HepG2 (cell line): ENCODE data around the gene TNFAIP2. TPM values are rescaled to one million over a fixed set of nuclear protein-coding genes. Genes with fewer than 3 reads are reported as not detected.

Experiments used
- AGO1 ChIP-seq: fragments of 200-400 bp; formaldehyde crosslinking; IDR thresholded peaks from 2 replicates; pipeline ENCODE4 v1.6.1; 2017; ENCODE audit warnings: mild to moderate bottlenecking, low read depth, low read length, moderate library complexity; ENCODE audit not compliant: poor library complexity, severe bottlenecking
- ARNT2 ChIP-seq: sonication (generic); formaldehyde crosslinking; IDR thresholded peaks from 2 replicates; pipeline ENCODE4 v1.8.0; 2022; ENCODE audit warnings: mild to moderate bottlenecking, low read depth, missing genetic modification reagents, moderate library complexity
- ATF7-NPFF ChIP-seq: sonication (generic); formaldehyde crosslinking; IDR thresholded peaks from 2 replicates; pipeline ENCODE4 v1.8.1; 2023; ENCODE audit warnings: mild to moderate bottlenecking, low read depth, missing genetic modification reagents, moderate library complexity
- KLF11 ChIP-seq: IDR thresholded peaks from 2 replicates; pipeline ENCODE4 v1.6.1; 2016; ENCODE audit warnings: missing compliant biosample characterization
- MATR3 ChIP-seq: sonication (generic); formaldehyde crosslinking; IDR thresholded peaks from 2 replicates; pipeline ENCODE4 v1.4.0; 2020; ENCODE audit warnings: missing genetic modification reagents
- MBD4 ChIP-seq: IDR thresholded peaks from 2 replicates; pipeline ENCODE4 v1.6.1; 2012; ENCODE audit warnings: low read length, inconsistent platforms, borderline replicate concordance
- MED13 ChIP-seq: sonication (generic); formaldehyde crosslinking; IDR thresholded peaks from 2 replicates; pipeline ENCODE4 v1.5.0; 2020; ENCODE audit warnings: missing genetic modification reagents
- NONO ChIP-seq, 2 experiments: fragments of 450-650 bp in 1 of 2; sonication (generic) in 1 of 2; formaldehyde crosslinking in 1 of 2; IDR thresholded peaks in 1 of 2; conservative IDR thresholded peaks in 1 of 2; 2 replicates each; pipeline versions ENCODE4 v1.6.1 to v1.8.0; 2017 to 2022; ENCODE audit warnings: mild to moderate bottlenecking in 1 of 2, missing genetic modification reagents in 1 of 2, moderate library complexity in 1 of 2
- NR2F6 ChIP-seq, 2 experiments: IDR thresholded peaks; 2 replicates each; pipeline ENCODE4 v1.6.1; 2016; ENCODE audit warnings: antibody characterized with exemption in 1 of 2, mild to moderate bottlenecking in 1 of 2
- POLR2A ChIP-seq, 2 experiments: IDR thresholded peaks; 2 replicates each; pipeline ENCODE4 v1.6.1; 2011; ENCODE audit warnings: low read depth in 2 of 2, low read length in 2 of 2, mild to moderate bottlenecking in 1 of 2, moderate library complexity in 1 of 2; ENCODE audit not compliant: insufficient read depth in 1 of 2
- RFX1 ChIP-seq: fragments of 450-650 bp; IDR thresholded peaks from 2 replicates; pipeline ENCODE4 v1.6.1; 2017
- ZKSCAN8 ChIP-seq: IDR thresholded peaks from 2 replicates; pipeline ENCODE4 v1.6.1; 2016; ENCODE audit warnings: borderline replicate concordance, missing genetic modification reagents, missing compliant biosample characterization
- ZNF10 ChIP-seq: sonication (generic); formaldehyde crosslinking; IDR thresholded peaks from 2 replicates; pipeline ENCODE4 v1.4.0; 2020; ENCODE audit warnings: mild to moderate bottlenecking, low read depth, missing genetic modification reagents, borderline replicate concordance
- ZNF136 ChIP-seq: sonication (generic); formaldehyde crosslinking; IDR thresholded peaks from 2 replicates; pipeline ENCODE4 v1.8.1; 2022; ENCODE audit warnings: low read depth, mild to moderate bottlenecking, moderate library complexity, missing genetic modification reagents
- ZNF546 ChIP-seq: sonication (generic); formaldehyde crosslinking; conservative IDR thresholded peaks from 2 replicates; pipeline ENCODE4 v1.8.1; 2023; ENCODE audit warnings: mild to moderate bottlenecking, missing genetic modification reagents
- ZNF556 ChIP-seq: sonication (generic); formaldehyde crosslinking; IDR thresholded peaks from 2 replicates; pipeline ENCODE4 v1.4.0; 2020; ENCODE audit warnings: mild to moderate bottlenecking, missing genetic modification reagents, borderline replicate concordance
- ZNF749 ChIP-seq: sonication (generic); formaldehyde crosslinking; IDR thresholded peaks from 2 replicates; pipeline ENCODE4 v1.8.0; 2022; ENCODE audit warnings: mild to moderate bottlenecking, missing genetic modification reagents, moderate library complexity, borderline replicate concordance
- ZNF768 ChIP-seq: sonication (generic); formaldehyde crosslinking; IDR thresholded peaks from 2 replicates; pipeline ENCODE4 v1.4.0; 2020; ENCODE audit warnings: missing genetic modification reagents
- polyA plus RNA-seq, 8 experiments: library from polyadenylated mRNA; depleted of rRNA in 3 of 8; stranded (reverse) in 7 of 8; unstranded in 1 of 8; fragments of >200 nt; fragmentation: Illumina TruSeq in 4 of 8; extraction: Trizol in 4 of 8; gene quantifications; 2 replicates each; pipeline versions ENCODE4 v1.2.1 to v1.2.3, GENCODE V29; 2011 to 2016; ENCODE audit warnings: low read depth in 4 of 8, missing spikeins in 1 of 8, mixed read lengths in 1 of 8; ENCODE audit not compliant: insufficient read depth in 1 of 8
- total RNA-seq, 5 experiments: library from RNA; depleted of rRNA; stranded (reverse); fragments of >200 nt; fragmentation: Illumina TruSeq; extraction: Trizol; gene quantifications; 2 replicates each; pipeline ENCODE4 v1.2.3, GENCODE V29; 2016; ENCODE audit warnings: low read depth in 1 of 5
- TF ChIP-seq, protein P1 (sequence below): sonication (generic); formaldehyde crosslinking; IDR thresholded peaks from 2 replicates; pipeline ENCODE4 v1.8.0; 2022; ENCODE audit warnings: low read depth, missing genetic modification reagents
- TF ChIP-seq, protein P2 (sequence below): sonication (generic); formaldehyde crosslinking; IDR thresholded peaks from 2 replicates; pipeline ENCODE4 v1.9.0; 2021; ENCODE audit warnings: missing genetic modification reagents, mild to moderate bottlenecking, borderline replicate concordance
- TF ChIP-seq, protein P3 (sequence below): sonication (generic); formaldehyde crosslinking; conservative IDR thresholded peaks from 2 replicates; pipeline ENCODE4 v1.4.0; 2020; ENCODE audit warnings: mild to moderate bottlenecking, missing genetic modification reagents, moderate library complexity
- TF ChIP-seq, protein P4 (sequence below): sonication (generic); formaldehyde crosslinking; IDR thresholded peaks from 2 replicates; pipeline ENCODE4 v1.8.1; 2023; ENCODE audit warnings: mild to moderate bottlenecking, inconsistent platforms, moderate library complexity, missing genetic modification reagents, borderline replicate concordance

TNFAIP2 gene
- total and polyA plus RNA-seq, 2 of the 13 experiments (the other 11 are each of a cell fraction or from before 2014, with no cell fraction given): 0.46 to 1.5 TPM

DNA sequence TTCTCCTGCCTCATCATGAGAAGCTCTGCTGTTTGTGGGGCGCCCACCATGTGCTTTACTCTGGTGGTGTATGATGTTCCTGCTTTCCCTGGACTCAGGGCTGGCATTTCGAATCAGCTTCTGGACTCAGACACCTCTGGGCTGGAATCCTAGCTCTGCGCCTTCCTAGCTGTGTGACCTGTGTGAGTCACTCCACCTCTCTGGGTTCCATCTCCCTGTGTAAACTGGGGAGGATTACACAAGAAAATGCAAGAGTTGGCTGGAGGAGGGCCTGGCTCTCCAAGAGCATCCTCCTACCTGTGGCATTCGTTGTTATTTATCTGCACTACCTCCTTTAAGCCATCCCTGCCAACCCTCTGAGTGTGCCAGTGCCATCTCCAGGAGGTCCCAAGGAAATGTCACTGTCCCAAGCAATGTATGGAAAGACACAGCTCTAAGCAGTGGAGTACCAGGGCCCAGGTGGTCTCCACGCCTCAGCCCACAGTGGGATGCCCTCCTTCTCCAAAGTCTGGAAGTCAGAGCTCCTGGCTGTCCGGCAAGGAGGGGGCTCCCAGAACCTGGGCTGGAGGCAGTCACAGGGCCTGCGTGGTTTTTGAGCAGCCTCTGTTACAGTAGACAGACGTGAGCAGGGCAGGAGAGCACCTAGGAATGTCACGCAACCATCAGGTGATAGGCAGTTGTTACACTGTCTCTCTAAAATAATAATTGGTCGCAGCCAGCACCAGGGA, 7.3 kb upstream of the TNFAIP2 start (continued):
- no peak for TF ChIP-seq NONO (IDR thresholded peaks at IDR 0.05)
- TF ChIP-seq NONO (CRISPR knock-in tag; conservative IDR thresholded peaks at IDR 0.05): peak; percentile 39; the same call in 1 of the 2 replicates
- no peak for TF ChIP-seq ZKSCAN8
- TF ChIP-seq RFX1: no peak
- no peak for TF ChIP-seq ZNF546
- 0 out of 2 replicates have a peak, but pooled peaks have one; percentile 38 for TF ChIP-seq ARNT2 (CRISPR knock-in tag)
- no peak for TF ChIP-seq NR2F6 (IDR thresholded peaks at IDR 0.05)
- TF ChIP-seq NR2F6 (CRISPR knock-in tag; IDR thresholded peaks at IDR 0.05): no peak
- TF ChIP-seq ZNF10 (CRISPR knock-in tag): no peak
- TF ChIP-seq MBD4: no peak
- TF ChIP-seq ZNF749: no peak
- TF ChIP-seq MED13: 0 out of 2 replicates have a peak, but pooled peaks have one; percentile 4
- TF ChIP-seq ZNF556 (CRISPR knock-in tag): 0 out of 2 replicates have a peak, but pooled peaks have one; percentile 15
- TF ChIP-seq, protein P1, sequence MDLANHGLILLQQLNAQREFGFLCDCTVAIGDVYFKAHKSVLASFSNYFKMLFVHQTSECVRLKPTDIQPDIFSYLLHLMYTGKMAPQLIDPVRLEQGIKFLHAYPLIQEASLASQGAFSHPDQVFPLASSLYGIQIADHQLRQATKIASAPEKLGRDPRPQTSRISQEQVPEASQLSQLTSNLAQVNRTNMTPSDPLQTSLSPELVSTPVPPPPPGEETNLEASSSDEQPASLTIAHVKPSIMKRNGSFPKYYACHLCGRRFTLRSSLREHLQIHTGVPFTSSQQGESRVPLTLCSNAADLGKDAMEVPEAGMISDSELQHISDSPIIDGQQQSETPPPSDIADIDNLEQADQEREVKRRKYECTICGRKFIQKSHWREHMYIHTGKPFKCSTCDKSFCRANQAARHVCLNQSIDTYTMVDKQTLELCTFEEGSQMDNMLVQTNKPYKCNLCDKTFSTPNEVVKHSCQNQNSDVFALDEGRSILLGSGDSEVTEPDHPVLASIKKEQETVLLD (CRISPR knock-in tag): no peak
- TF ChIP-seq, protein P2, sequence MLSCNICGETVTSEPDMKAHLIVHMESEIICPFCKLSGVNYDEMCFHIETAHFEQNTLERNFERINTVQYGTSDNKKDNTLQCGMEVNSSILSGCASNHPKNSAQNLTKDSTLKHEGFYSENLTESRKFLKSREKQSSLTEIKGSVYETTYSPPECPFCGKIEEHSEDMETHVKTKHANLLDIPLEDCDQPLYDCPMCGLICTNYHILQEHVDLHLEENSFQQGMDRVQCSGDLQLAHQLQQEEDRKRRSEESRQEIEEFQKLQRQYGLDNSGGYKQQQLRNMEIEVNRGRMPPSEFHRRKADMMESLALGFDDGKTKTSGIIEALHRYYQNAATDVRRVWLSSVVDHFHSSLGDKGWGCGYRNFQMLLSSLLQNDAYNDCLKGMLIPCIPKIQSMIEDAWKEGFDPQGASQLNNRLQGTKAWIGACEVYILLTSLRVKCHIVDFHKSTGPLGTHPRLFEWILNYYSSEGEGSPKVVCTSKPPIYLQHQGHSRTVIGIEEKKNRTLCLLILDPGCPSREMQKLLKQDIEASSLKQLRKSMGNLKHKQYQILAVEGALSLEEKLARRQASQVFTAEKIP (CRISPR knock-in tag): no peak
- TF ChIP-seq ZNF136: no peak
- TF ChIP-seq POLR2A (IDR thresholded peaks at IDR 0.05; ENCODE audit: insufficient read depth in 1 of 2, low read depth in 2 of 2, low read length in 2 of 2): peak; percentile 17 to 28; a peak in 1 of 4 replicates
- no peak for TF ChIP-seq KLF11 (CRISPR knock-in tag)
- TF ChIP-seq ZNF768 (CRISPR knock-in tag): peak; percentile 93
- TF ChIP-seq, protein P3, sequence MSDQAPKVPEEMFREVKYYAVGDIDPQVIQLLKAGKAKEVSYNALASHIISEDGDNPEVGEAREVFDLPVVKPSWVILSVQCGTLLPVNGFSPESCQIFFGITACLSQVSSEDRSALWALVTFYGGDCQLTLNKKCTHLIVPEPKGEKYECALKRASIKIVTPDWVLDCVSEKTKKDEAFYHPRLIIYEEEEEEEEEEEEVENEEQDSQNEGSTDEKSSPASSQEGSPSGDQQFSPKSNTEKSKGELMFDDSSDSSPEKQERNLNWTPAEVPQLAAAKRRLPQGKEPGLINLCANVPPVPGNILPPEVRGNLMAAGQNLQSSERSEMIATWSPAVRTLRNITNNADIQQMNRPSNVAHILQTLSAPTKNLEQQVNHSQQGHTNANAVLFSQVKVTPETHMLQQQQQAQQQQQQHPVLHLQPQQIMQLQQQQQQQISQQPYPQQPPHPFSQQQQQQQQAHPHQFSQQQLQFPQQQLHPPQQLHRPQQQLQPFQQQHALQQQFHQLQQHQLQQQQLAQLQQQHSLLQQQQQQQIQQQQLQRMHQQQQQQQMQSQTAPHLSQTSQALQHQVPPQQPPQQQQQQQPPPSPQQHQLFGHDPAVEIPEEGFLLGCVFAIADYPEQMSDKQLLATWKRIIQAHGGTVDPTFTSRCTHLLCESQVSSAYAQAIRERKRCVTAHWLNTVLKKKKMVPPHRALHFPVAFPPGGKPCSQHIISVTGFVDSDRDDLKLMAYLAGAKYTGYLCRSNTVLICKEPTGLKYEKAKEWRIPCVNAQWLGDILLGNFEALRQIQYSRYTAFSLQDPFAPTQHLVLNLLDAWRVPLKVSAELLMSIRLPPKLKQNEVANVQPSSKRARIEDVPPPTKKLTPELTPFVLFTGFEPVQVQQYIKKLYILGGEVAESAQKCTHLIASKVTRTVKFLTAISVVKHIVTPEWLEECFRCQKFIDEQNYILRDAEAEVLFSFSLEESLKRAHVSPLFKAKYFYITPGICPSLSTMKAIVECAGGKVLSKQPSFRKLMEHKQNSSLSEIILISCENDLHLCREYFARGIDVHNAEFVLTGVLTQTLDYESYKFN (CRISPR knock-in tag): no peak
- TF ChIP-seq ATF7-NPFF (CRISPR knock-in tag): no peak
- TF ChIP-seq AGO1: peak; percentile 54
- TF ChIP-seq, protein P4, sequence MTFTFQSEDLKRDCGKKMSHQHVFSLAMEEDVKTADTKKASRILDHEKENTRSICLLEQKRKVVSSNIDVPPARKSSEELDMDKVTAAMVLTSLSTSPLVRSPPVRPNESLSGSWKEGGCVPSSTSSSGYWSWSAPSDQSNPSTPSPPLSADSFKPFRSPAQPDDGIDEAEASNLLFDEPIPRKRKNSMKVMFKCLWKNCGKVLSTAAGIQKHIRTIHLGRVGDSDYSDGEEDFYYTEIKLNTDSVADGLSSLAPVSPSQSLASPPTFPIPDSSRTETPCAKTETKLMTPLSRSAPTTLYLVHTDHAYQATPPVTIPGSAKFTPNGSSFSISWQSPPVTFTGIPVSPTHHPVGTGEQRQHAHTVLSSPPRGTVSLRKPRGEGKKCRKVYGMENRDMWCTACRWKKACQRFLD: peak; percentile 48; the same call in 1 of the 2 replicates
- no peak for TF ChIP-seq MATR3
